GM18505 (cell line): ENCODE measurements around the gene TIAM2.
"Not testable (repeated sequence)": the region's sequence is repeated elsewhere in the genome, so short reads cannot be mapped to it uniquely, and the experiment has no call there.

Experiments used
- ATAC-seq: cut with Tn5 transposase; IDR thresholded peaks from one replicate; pipeline ENCODE4 v1.9.1; 2021; ENCODE audit not compliant: unreplicated experiment
- POLR2A ChIP-seq: IDR thresholded peaks from 4 replicates; pipeline ENCODE4 v1.6.1; 2011; ENCODE audit warnings: borderline replicate concordance; ENCODE audit not compliant: insufficient read depth, insufficient read length; ENCODE audit errors: extremely low read depth

The TIAM2 gene

DNA sequence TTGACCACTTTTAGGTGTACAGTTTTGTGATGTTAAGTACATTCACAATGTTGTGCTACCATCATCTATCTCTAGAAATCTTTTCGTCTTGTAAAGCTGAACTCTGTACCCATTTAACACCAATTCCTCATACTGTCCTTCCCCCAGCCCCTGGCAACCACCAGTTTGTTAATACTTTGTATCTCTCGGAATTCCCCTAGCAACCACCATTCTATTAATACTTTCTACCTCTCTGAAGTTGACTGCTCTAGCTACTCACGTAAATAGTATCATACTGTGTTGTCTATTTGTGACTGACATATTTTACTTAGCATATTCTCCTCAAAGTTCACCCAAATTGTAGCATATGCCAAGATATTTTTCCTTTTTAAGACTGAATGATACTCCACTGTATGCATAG lies 186.4 kb downstream of the TIAM2 start:
- no peak for TF ChIP-seq POLR2A
- peak; percentile 68 for ATAC-seq

GRCh38 chr6:155182103-155182502 lies 187.0 kb downstream of the TIAM2 start:
- no peak for TF ChIP-seq POLR2A
- ATAC-seq: no peak

GRCh38 chr6:155183095-155183494 lies 188.0 kb downstream of the TIAM2 start:
- TF ChIP-seq POLR2A: peak; percentile 68
- ATAC-seq: no peak

GRCh38 chr6:155185041-155185440 lies 189.9 kb downstream of the TIAM2 start:
- not testable (repeated sequence) for ATAC-seq

GRCh38 chr6:155185544-155185943 lies 190.4 kb downstream of the TIAM2 start:
- no peak for TF ChIP-seq POLR2A
- ATAC-seq: no peak

- TF ChIP-seq POLR2A: no peak
- ATAC-seq: no peak
Observed at GRCh38 chr6:155186052-155186658, 191.0 kb downstream of the TIAM2 start.

DNA sequence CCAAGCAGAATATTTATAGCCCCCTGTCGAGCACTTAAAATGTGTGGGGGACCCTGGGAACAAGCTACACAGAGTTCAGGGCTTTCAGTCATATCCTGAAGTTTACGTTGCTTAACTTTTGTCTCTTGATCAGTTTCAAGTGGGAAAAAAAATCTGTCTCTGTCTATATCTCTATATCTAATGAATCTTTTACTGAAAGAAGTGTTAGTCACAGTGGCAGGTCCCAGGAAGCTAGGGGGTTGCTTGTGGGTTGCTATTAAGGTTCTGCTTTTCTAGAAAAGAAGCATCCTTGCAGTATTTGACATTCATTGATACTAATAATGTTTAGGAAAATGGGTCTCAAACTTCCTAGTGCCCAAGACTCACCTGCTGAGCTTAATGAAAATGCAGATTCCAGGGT lies 192.0 kb downstream of the TIAM2 start:
- no peak for ATAC-seq
- no peak for TF ChIP-seq POLR2A

GRCh38 chr6:155187994-155188706 lies 193.0 kb downstream of the TIAM2 start:
- no peak for ATAC-seq
- no peak for TF ChIP-seq POLR2A

- no peak for TF ChIP-seq POLR2A
- ATAC-seq: no peak
Observed at GRCh38 chr6:155188707-155189496, 193.8 kb downstream of the TIAM2 start.

DNA sequence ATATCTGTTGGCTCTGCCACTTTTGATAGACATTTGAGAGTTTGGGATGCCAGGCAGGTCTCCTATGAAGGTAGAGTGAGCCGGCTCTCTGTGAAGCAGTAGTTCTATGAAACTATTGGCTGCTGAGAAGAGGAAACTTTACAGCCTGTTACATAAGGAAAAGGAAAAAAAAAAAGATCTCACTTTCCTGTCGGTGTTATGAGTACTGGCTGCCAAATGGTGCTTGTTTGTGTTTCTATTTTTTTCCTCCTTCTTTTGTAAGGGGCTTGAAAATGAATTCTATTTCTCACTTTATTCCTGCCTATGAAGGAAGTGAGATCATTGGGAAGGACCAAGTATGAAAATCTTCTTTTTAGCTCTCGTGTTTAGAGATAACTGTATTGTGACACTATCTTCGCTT lies 195.6 kb downstream of the TIAM2 start:
- no peak for ATAC-seq
- TF ChIP-seq POLR2A: no peak

DNA sequence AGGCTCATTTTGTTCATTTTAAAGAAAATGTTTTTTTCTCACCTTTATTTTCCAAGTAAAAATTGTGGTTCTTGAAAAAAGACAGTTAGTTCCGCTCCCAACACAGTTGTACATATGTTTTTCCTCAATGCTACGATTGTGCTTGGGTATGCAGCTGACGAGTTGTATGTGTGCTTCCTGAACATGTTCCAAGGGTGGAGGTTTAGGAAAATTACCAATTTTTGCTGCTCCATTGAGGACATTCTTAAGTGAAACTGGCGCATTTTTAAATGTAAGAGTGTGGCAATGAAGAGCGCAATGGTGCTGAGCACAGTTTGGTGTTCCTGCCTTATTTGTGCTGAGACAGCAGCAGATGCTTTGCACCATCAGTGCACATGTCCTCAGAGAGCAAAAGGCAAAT lies 198.4 kb downstream of the TIAM2 start:
- TF ChIP-seq POLR2A: no peak
- ATAC-seq: no peak

DNA sequence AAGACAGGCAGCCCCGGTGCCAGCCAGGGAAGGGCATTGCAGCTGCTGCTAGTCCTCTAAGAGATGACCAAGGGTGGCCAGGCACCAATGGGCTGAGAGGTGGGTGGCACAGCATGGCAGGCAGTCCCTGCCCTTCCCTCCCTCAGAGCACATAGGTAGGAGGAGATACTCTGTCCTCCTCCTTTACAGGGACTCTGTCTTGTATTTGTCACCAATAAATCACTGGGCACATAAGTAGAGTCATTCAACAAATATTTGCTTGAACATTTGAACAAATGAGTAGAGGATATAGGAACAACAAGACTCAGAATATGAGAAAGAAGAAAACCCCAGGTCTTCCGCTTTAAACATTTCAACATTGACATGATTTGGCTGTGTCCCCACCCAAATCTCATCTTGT lies 199.3 kb downstream of the TIAM2 start:
- no peak for ATAC-seq
- no peak for TF ChIP-seq POLR2A

DNA sequence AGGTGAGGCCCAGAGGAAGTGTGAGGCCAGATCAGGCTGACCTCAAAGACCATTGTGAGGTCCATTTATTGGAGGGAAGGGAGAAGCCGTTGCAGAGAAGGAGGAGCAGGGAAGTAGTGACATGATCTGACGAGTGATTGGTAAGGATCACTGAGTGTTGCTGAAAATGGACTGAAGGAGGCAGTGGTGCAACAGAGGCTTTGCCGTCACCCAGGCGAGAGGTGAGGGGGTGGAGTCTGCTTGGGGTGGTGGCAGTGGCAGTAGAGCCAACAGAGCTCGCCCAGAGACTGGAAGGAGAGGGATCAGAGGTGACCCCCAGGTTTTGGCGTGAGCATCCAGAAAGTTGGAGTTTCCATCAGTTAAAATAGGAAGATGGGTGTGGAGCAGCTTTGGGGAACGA lies 200.8 kb downstream of the TIAM2 start:
- TF ChIP-seq POLR2A: no peak
- no peak for ATAC-seq

GRCh38 chr6:155196911-155197310 lies 201.8 kb downstream of the TIAM2 start:
- ATAC-seq: no peak
- no peak for TF ChIP-seq POLR2A
